Measurements from ENCODE around the gene FARP1.

Gene FARP1

GRCh38 chr13:98433654-98434053, 290.8 kb downstream of the FARP1 start:
- TF ChIP-seq, protein P1, sequence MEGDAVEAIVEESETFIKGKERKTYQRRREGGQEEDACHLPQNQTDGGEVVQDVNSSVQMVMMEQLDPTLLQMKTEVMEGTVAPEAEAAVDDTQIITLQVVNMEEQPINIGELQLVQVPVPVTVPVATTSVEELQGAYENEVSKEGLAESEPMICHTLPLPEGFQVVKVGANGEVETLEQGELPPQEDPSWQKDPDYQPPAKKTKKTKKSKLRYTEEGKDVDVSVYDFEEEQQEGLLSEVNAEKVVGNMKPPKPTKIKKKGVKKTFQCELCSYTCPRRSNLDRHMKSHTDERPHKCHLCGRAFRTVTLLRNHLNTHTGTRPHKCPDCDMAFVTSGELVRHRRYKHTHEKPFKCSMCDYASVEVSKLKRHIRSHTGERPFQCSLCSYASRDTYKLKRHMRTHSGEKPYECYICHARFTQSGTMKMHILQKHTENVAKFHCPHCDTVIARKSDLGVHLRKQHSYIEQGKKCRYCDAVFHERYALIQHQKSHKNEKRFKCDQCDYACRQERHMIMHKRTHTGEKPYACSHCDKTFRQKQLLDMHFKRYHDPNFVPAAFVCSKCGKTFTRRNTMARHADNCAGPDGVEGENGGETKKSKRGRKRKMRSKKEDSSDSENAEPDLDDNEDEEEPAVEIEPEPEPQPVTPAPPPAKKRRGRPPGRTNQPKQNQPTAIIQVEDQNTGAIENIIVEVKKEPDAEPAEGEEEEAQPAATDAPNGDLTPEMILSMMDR (IDR thresholded peaks at IDR 0.05; ENCODE audit: low read depth, low read length): no peak
- H3K4me3 ChIP-seq (ENCODE audit: low read depth, low read length): no peak overlapping the region

DNA sequence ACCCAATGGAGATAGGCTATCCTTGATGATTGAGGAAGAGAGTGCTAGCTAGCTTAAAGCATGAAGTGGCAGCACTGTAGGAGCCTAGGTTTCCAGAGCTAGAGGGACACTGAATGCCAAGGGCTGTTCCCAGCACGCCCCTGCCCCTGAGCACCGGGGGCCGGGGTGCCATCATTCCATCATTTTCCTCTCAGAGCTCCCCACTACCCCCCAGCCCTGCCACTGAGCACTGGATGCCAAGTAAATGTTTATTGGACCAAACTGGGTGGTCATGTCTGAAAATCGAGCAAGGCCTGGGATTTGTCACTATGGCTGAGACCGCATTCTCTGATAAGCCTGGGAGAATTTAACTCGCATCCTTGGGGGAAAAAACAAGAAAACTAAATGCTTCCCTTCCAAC, 291.2 kb downstream of the FARP1 start:
- H3K4me3 ChIP-seq (ENCODE audit: low read depth, low read length): no peak overlapping the region
- TF ChIP-seq, protein P1 (IDR thresholded peaks at IDR 0.05; ENCODE audit: low read depth, low read length): no peak

- TF ChIP-seq, protein P1 (IDR thresholded peaks at IDR 0.05; ENCODE audit: low read depth, low read length): no peak
- no peak overlapping the region for H3K4me3 ChIP-seq (ENCODE audit: low read depth, low read length)
Measured at GRCh38 chr13:98435376-98435775, 292.5 kb downstream of the FARP1 start.

DNA sequence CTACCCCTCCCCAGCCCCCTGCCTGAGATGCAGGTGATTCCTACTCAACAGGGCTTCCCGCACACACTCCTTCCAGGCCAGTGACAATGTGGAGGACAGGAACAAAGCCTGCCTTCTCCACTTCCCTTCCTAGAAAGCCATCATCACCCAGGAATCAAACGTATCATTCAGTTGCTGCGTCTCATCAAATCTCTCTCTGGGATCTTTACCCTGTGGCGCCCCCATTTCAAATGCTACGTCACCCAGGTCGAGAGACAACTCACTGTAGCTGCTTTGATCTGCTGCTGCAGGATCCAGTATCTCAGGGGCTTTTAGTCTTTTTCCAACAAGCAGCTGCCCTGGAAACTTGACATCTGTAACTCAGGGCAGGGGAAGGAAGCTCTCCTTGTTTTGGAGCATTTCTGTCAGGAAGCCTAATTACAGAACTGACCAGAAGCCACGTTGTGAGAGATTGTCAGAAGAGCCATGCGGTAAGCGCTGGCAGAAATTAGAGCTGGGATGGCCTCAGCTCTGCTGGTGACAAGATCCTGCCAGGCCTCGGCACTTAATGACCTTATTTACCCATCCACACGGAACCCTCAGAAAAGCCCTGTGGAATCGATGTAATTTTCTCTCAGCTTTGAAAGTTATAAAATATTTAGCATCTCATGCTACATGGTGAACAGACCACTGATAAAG, 293.5 kb downstream of the FARP1 start:
- TF ChIP-seq, protein P1 (IDR thresholded peaks at IDR 0.05; ENCODE audit: low read depth, low read length): no peak
- H3K4me3 ChIP-seq (ENCODE audit: low read depth, low read length): no peak overlapping the region

- H3K4me3 ChIP-seq (ENCODE audit: low read depth, low read length): no peak overlapping the region
- TF ChIP-seq, protein P1 (IDR thresholded peaks at IDR 0.05; ENCODE audit: low read depth, low read length): no peak
Measured at GRCh38 chr13:98438246-98439125, 295.6 kb downstream of the FARP1 start.

GRCh38 chr13:98439126-98439828, 296.4 kb downstream of the FARP1 start:
- no peak overlapping the region for H3K4me3 ChIP-seq (ENCODE audit: low read depth, low read length)
- TF ChIP-seq, protein P1 (IDR thresholded peaks at IDR 0.05; ENCODE audit: low read depth, low read length): no peak
